Spinal cord (tissue), 10 donors: ENCODE data around the gene POLR3E. TPM values are rescaled to one million over a fixed set of nuclear protein-coding genes. Genes with fewer than 3 reads are reported as not detected.

Experiments used
- DNase-seq, 6 donors: peaks; one replicate each; pipeline versions ENCODE4 v3.0.0 to v3.0.0-alpha.2; 2013 to 2015; ENCODE audit warnings: low spot score in 6 of 6, low read depth in 4 of 6
- H3K27ac ChIP-seq: one replicate; pipeline ENCODE4 v1.5.1; 2013; ENCODE audit warnings: low read depth, low read length, control low read depth
- H3K27me3 ChIP-seq: one replicate; pipeline ENCODE4 v1.6.1; 2013; ENCODE audit warnings: low read length; ENCODE audit not compliant: control insufficient read depth, insufficient read depth
- H3K36me3 ChIP-seq: one replicate; pipeline ENCODE4 v1.6.1; 2013; ENCODE audit warnings: low read length; ENCODE audit not compliant: control insufficient read depth, insufficient read depth
- H3K4me1 ChIP-seq: one replicate; pipeline ENCODE4 v1.6.1; 2013; ENCODE audit warnings: low read length; ENCODE audit not compliant: control insufficient read depth, insufficient read depth
- H3K4me3 ChIP-seq: one replicate; pipeline ENCODE4 v1.5.1; 2013; ENCODE audit warnings: low read depth, low read length, control low read depth
- H3K9me3 ChIP-seq: one replicate; pipeline ENCODE4 v1.6.1; 2013; ENCODE audit warnings: low read length; ENCODE audit not compliant: control insufficient read depth, insufficient read depth
- WGBS: methylation state at CpG from one replicate; pipeline ENCODE4 v1.1.5; 2013; ENCODE audit warnings: missing lambda C conversion rate; ENCODE audit not compliant: insufficient coverage; 5-methylcytosine and 5-hydroxymethylcytosine counted together
- long read RNA-seq, 4 donors: transcript quantifications; one replicate each; lab custom pipeline, GENCODE V29; 2026
- polyA plus RNA-seq, 2 donors: library from polyadenylated mRNA; unstranded; fragments of 120-200 nt; gene quantifications; one replicate each; pipeline ENCODE4 v1.2.1, GENCODE V29; 2013; ENCODE audit not compliant: insufficient read length in 2 of 2
- total RNA-seq, 2 donors: library from RNA; depleted of rRNA in 1 of 2; stranded (reverse); fragments of 120-200 nt in 1 of 2; fragments of >200 nt in 1 of 2; gene quantifications; one replicate each; pipeline versions ENCODE4 v1.2.3 to v1.2.4, GENCODE V29; 2013 to 2014
- donor health status: healthy.

POLR3E gene, protein sequence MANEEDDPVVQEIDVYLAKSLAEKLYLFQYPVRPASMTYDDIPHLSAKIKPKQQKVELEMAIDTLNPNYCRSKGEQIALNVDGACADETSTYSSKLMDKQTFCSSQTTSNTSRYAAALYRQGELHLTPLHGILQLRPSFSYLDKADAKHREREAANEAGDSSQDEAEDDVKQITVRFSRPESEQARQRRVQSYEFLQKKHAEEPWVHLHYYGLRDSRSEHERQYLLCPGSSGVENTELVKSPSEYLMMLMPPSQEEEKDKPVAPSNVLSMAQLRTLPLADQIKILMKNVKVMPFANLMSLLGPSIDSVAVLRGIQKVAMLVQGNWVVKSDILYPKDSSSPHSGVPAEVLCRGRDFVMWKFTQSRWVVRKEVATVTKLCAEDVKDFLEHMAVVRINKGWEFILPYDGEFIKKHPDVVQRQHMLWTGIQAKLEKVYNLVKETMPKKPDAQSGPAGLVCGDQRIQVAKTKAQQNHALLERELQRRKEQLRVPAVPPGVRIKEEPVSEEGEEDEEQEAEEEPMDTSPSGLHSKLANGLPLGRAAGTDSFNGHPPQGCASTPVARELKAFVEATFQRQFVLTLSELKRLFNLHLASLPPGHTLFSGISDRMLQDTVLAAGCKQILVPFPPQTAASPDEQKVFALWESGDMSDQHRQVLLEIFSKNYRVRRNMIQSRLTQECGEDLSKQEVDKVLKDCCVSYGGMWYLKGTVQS
- total RNA-seq, result 10 to 100 TPM; 21.9 to 42.4 TPM
- polyA plus RNA-seq, result 10 to 100 TPM; 50.6 to 58.9 TPM
- long read RNA-seq, donor 1, full-length matches to known transcripts, result 21 of 21 reads
- long read RNA-seq, donor 1, partial matches to known transcripts, result 0 of 21 reads
- long read RNA-seq, donor 1, other reads (novel, unspliced or antisense), result 0 of 21 reads
- long read RNA-seq, donor 2, partial matches to known transcripts, result 0 of 1 reads
- long read RNA-seq, donor 2, other reads (novel, unspliced or antisense), result 0 of 1 reads
- long read RNA-seq, donor 3, partial matches to known transcripts, result 0 of 2 reads
- long read RNA-seq, donor 3, other reads (novel, unspliced or antisense), result 0 of 2 reads
- long read RNA-seq, donor 4, full-length matches to known transcripts, result 15 of 15 reads
- long read RNA-seq, donor 4, partial matches to known transcripts, result 0 of 15 reads
- long read RNA-seq, donor 4, other reads (novel, unspliced or antisense), result 0 of 15 reads

DNA sequence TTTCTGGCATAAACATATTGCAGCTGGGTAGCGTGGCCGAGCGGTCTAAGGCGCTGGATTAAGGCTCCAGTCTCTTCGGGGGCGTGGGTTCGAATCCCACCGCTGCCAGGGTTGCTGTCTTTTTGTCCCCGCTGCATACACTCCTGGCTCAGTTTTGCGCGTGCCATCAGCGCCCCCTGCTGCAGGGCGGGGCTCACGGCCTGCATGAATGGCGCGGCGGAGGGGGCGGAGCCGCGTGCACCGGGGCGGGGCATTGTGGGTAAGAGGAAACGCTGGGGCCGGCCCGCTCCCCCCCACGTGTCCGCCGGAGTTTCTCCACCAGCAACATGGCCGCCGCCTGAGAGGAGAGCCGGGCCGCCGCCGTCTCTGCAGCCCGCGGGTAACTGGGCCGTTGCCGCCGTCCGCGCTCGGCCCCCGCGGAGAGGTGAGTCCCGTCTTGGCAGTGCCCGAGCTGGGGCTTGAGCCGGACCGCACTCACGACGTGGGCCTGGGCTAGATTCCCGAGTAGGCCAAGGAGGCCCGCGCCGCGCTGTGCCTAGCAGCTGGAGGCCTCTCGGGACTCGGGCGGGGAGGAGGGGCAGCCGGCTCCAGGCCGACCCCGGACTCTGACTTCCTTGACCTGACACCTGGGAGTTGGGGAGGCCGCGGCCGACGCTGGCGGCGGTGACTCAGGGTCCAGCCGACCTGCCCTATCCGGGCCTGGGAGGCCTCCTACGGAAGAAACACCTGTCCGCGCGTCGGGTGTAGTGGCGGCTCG, at the start of gene POLR3E:
Gene POLR3E, plus strand, starts transcription at position 296 of the 757 bp plus-strand sequence. CDS start 5,560 bp downstream, outside the sequence.
- Histone ChIP-seq H3K27me3 (no peaks in the 10 kb centered on the region), H3K27ac (peak within 1 kb of the TSS; percentile 91), H3K4me3 (peak within 1 kb of the TSS; percentile 77), H3K9me3 (no peaks in the 10 kb centered on the region), H3K36me3 (peaks cover 2% of the 10 kb centered on the region), H3K4me1 (peaks cover 9% of the 10 kb centered on the region)
- 0% methylated on average over 76 of the region's 76 CpGs for WGBS
- DNase-seq, result peak; percentile 98 to 100 (median 99)

GRCh38 chr16:22250522-22250921, 46.7 kb upstream of the POLR3E start:
- H3K27ac ChIP-seq, result no peak overlapping the region
- no peak for DNase-seq
- 100% methylated on average over 4 of the region's 6 CpGs for WGBS
- no peaks in the 10 kb centered on the region for H3K27me3 ChIP-seq
- peaks cover 2% of the 10 kb centered on the region for H3K9me3 ChIP-seq
- no peak overlapping the region for H3K4me3 ChIP-seq
- peaks cover 55% of the 10 kb centered on the region for H3K36me3 ChIP-seq
- no peaks in the 10 kb centered on the region for H3K4me1 ChIP-seq

GRCh38 chr16:22252317-22252716, 44.9 kb upstream of the POLR3E start:
- 67% methylated on average over 3 of the region's 5 CpGs for WGBS
- Histone ChIP-seq H3K4me3 (no peak overlapping the region), H3K9me3 (peaks cover 2% of the 10 kb centered on the region), H3K27ac (no peak overlapping the region), H3K4me1 (no peaks in the 10 kb centered on the region), H3K36me3 (peaks cover 62% of the 10 kb centered on the region), H3K27me3 (no peaks in the 10 kb centered on the region)
- DNase-seq, result no peak

DNA sequence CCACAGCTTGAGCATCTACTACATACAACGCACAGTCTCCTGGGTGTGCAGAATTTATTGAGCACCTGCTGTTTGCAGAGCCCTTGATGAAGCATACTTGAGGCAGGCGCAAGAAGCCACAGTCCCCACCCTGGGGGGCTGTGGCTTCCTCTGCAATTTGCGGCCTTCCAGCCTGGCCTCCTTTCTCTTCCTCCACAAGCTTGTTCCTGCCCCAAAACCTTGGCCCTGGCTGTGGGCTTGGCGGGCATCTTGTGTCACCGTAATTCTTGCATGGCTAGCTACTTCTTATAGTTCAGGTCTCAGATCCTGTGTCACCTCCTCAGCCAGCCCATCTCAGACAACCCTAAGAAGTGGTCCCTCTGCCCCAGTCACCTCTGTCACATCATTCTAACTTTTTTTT, 43.9 kb upstream of the POLR3E start:
- Histone ChIP-seq H3K4me3 (no peak overlapping the region), H3K27ac (no peak overlapping the region), H3K27me3 (no peaks in the 10 kb centered on the region), H3K36me3 (peaks cover 67% of the 10 kb centered on the region), H3K4me1 (no peaks in the 10 kb centered on the region), H3K9me3 (peaks cover 2% of the 10 kb centered on the region)
- 96% methylated on average over 5 of the region's 5 CpGs for WGBS
- no peak for DNase-seq

GRCh38 chr16:22255335-22255734, 41.9 kb upstream of the POLR3E start:
- no peak overlapping the region for H3K27ac ChIP-seq
- H3K4me3 ChIP-seq, result no peak overlapping the region
- no peaks in the 10 kb centered on the region for H3K4me1 ChIP-seq
- peaks cover 2% of the 10 kb centered on the region for H3K9me3 ChIP-seq
- no peak for DNase-seq
- WGBS, result 83% methylated on average over 1 of the region's 1 CpG
- H3K27me3 ChIP-seq, result no peaks in the 10 kb centered on the region
- peaks cover 65% of the 10 kb centered on the region for H3K36me3 ChIP-seq

- H3K27me3 ChIP-seq, result no peaks in the 10 kb centered on the region
- no peak overlapping the region for H3K27ac ChIP-seq
- no peak overlapping the region for H3K4me3 ChIP-seq
- H3K9me3 ChIP-seq, result peaks cover 2% of the 10 kb centered on the region
- H3K36me3 ChIP-seq, result peaks cover 68% of the 10 kb centered on the region
- 97% methylated on average over 13 of the region's 13 CpGs for WGBS
- no peaks in the 10 kb centered on the region for H3K4me1 ChIP-seq
- no peak for DNase-seq
Measured at GRCh38 chr16:22257440-22257839, 39.8 kb upstream of the POLR3E start.

DNA sequence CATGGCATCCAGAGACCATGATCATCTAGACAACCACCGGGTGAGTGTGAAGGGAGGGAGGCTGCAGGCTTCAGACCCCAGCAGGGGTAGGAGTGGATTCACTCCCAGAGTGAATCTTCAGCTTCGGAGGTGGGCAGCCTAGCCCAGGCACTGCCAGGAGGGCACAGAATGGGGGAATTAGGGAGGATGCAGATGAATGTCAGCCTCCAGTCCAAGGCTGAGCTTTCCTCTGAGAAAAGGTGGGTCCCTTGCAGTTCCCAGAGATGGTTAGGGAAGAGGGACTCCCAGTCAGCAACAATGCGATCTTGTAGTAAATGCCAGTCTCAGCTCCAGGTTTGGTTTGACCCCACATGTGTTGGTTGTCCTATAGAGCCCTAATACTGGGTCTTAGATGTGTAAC, 36.7 kb upstream of the POLR3E start:
- H3K4me1 ChIP-seq, result no peaks in the 10 kb centered on the region
- WGBS, result 97% methylated on average over 2 of the region's 3 CpGs
- H3K27ac ChIP-seq, result no peak overlapping the region
- no peaks in the 10 kb centered on the region for H3K27me3 ChIP-seq
- no peaks in the 10 kb centered on the region for H3K9me3 ChIP-seq
- no peak for DNase-seq
- H3K36me3 ChIP-seq, result peaks cover 78% of the 10 kb centered on the region
- no peak overlapping the region for H3K4me3 ChIP-seq

DNA sequence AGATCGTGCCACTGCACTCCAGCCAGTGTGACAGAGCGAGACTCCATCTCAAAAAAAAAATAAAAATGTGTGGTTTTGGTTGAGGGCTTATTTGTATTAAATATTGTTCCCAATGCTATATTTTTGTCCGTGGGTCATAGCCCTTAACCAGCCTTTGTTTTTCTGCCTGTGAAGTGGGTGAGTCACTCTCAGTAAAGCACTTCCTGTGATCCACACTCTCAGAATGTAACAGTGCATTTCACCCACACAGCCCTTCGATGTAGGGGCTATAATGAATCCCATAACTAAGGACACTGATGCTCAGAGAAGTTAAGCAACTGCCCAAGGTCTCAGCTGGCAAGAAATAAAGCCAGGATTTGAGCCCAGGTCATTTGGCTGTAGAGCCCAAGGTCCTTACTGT, 34.7 kb upstream of the POLR3E start:
- H3K36me3 ChIP-seq, result peaks cover 80% of the 10 kb centered on the region
- no peaks in the 10 kb centered on the region for H3K9me3 ChIP-seq
- no peak for DNase-seq
- WGBS, result 100% methylated on average over 1 of the region's 4 CpGs
- H3K27ac ChIP-seq, result no peak overlapping the region
- H3K4me3 ChIP-seq, result no peak overlapping the region
- no peaks in the 10 kb centered on the region for H3K4me1 ChIP-seq
- no peaks in the 10 kb centered on the region for H3K27me3 ChIP-seq

DNA sequence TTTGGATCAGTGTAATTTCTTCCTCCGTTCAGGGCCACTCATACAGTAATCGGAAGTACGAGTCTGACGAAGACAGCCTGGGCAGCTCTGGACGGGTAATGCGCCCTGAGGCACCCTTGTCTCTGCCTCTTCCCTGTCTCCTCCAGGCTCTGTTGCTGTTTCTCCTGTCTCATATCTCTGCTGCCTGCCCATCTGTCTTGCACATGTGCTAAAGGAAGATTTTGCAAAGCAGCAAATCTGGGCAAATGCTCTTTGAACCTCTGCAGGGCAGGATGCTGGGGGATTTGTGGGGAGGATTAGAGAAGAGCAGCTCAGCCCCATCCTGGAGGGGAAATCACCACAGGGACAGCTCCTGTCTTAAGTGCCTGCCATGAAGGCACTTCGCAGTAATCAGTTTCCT, 32.4 kb upstream of the POLR3E start:
- 83% methylated on average over 7 of the region's 7 CpGs for WGBS
- Histone ChIP-seq H3K4me1 (no peaks in the 10 kb centered on the region), H3K4me3 (no peak overlapping the region), H3K27ac (no peak overlapping the region), H3K27me3 (no peaks in the 10 kb centered on the region), H3K36me3 (peaks cover 86% of the 10 kb centered on the region), H3K9me3 (no peaks in the 10 kb centered on the region)
- peak in 1 of 6 donors; percentile 7 for DNase-seq
